Measurements from ENCODE around the gene AGXT. TPM values are rescaled to one million over a fixed set of nuclear protein-coding genes. Genes with fewer than 3 reads are reported as not detected.

AGXT gene
- total RNA-seq, 1 experiment from 2014 or later: not detected

GRCh38 chr2:240894836-240895558 is 26.4 kb downstream of the AGXT start:
- peaks cover 50% of the 10 kb centered on the region for H3K4me1 Mint-ChIP-seq (ENCODE audit: low read depth, unreplicated experiment)
- H3K36me3 Mint-ChIP-seq (ENCODE audit: insufficient read depth, unreplicated experiment): peaks cover 31% of the 10 kb centered on the region
- CTCF ChIA-PET: no interaction called here
- TF ChIP-seq CTCF (IDR thresholded peaks at IDR 0.05; ENCODE audit: unreplicated experiment): no peak
- H3K9me3 Mint-ChIP-seq (ENCODE audit: low read depth, unreplicated experiment): no peaks in the 10 kb centered on the region
- BruUV-seq (replicated peaks): no TSS peak
- H3K27ac Mint-ChIP-seq (ENCODE audit: unreplicated experiment): no peak overlapping the region
- no peak for DNase-seq
- no peak overlapping the region for H3K4me3 Mint-ChIP-seq (ENCODE audit: low read depth, unreplicated experiment)
- no peaks in the 10 kb centered on the region for H3K27me3 Mint-ChIP-seq (ENCODE audit: unreplicated experiment)
- intact Hi-C loops (cut with micrococcal nuclease; ENCODE audit: unreplicated experiment): no loop called here

- peak; percentile 79 for DNase-seq
- Mint-ChIP-seq H3K9me3 (ENCODE audit: low read depth, unreplicated experiment) (no peaks in the 10 kb centered on the region), H3K4me1 (ENCODE audit: low read depth, unreplicated experiment) (peaks cover 50% of the 10 kb centered on the region), H3K36me3 (ENCODE audit: insufficient read depth, unreplicated experiment) (peaks cover 31% of the 10 kb centered on the region), H3K27me3 (ENCODE audit: unreplicated experiment) (no peaks in the 10 kb centered on the region), H3K27ac (ENCODE audit: unreplicated experiment) (peak within 1 kb of the TSS; percentile 20), H3K4me3 (ENCODE audit: low read depth, unreplicated experiment) (no peak within 1 kb of the TSS)
- intact Hi-C loops (cut with micrococcal nuclease; ENCODE audit: unreplicated experiment): no loop called here
- CTCF ChIA-PET: interaction anchor here (0.9 to 1.2 kb wide), 3 partner anchors 10 to 96 kb away, joined by 3 to 6 read pairs (median 5); no protein-coding TSS in a partner anchor
- no peak for TF ChIP-seq CTCF (IDR thresholded peaks at IDR 0.05; ENCODE audit: unreplicated experiment)
- BruUV-seq (replicated peaks): no TSS peak
These were observed 27.2 kb downstream of the AGXT start, which contains the start of gene MAB21L4 for GRCh38 chr2:240895656-240896388. MAB21L4 (minus strand) TSS chr2:240896156; CDS start chr2:240895997, 159 bp downstream.

- no peaks in the 10 kb centered on the region for H3K9me3 Mint-ChIP-seq (ENCODE audit: low read depth, unreplicated experiment)
- intact Hi-C loops (cut with micrococcal nuclease; ENCODE audit: unreplicated experiment): no loop called here
- CTCF ChIA-PET: interaction anchor here (0.9 to 1.2 kb wide), 4 partner anchors 9 to 95 kb away, joined by 3 to 6 read pairs (median 4); no protein-coding TSS in a partner anchor
- peaks cover 31% of the 10 kb centered on the region for H3K36me3 Mint-ChIP-seq (ENCODE audit: insufficient read depth, unreplicated experiment)
- H3K27me3 Mint-ChIP-seq (ENCODE audit: unreplicated experiment): no peaks in the 10 kb centered on the region
- no peak for TF ChIP-seq CTCF (IDR thresholded peaks at IDR 0.05; ENCODE audit: unreplicated experiment)
- DNase-seq: no peak
- no peak overlapping the region for H3K4me3 Mint-ChIP-seq (ENCODE audit: low read depth, unreplicated experiment)
- peaks cover 50% of the 10 kb centered on the region for H3K4me1 Mint-ChIP-seq (ENCODE audit: low read depth, unreplicated experiment)
- peak overlapping the region; percentile 20 for H3K27ac Mint-ChIP-seq (ENCODE audit: unreplicated experiment)
- no TSS peak for BruUV-seq (replicated peaks)
These were observed 27.8 kb downstream of the AGXT start for GRCh38 chr2:240896394-240896793.

- intact Hi-C loops (cut with micrococcal nuclease; ENCODE audit: unreplicated experiment): no loop called here
- peaks cover 31% of the 10 kb centered on the region for H3K36me3 Mint-ChIP-seq (ENCODE audit: insufficient read depth, unreplicated experiment)
- CTCF ChIA-PET: interaction anchor here (1.1 to 1.2 kb wide), 3 partner anchors 8 to 94 kb away, joined by 3 to 5 read pairs (median 3); no protein-coding TSS in a partner anchor
- H3K9me3 Mint-ChIP-seq (ENCODE audit: low read depth, unreplicated experiment): no peaks in the 10 kb centered on the region
- no peak for TF ChIP-seq CTCF (IDR thresholded peaks at IDR 0.05; ENCODE audit: unreplicated experiment)
- peaks cover 52% of the 10 kb centered on the region for H3K4me1 Mint-ChIP-seq (ENCODE audit: low read depth, unreplicated experiment)
- H3K27ac Mint-ChIP-seq (ENCODE audit: unreplicated experiment): peak overlapping the region; percentile 67
- H3K27me3 Mint-ChIP-seq (ENCODE audit: unreplicated experiment): peaks cover 6% of the 10 kb centered on the region
- peak overlapping the region; percentile 37 for H3K4me3 Mint-ChIP-seq (ENCODE audit: low read depth, unreplicated experiment)
- no TSS peak for BruUV-seq (replicated peaks)
- DNase-seq: peak; percentile 64
These were observed 28.5 kb downstream of the AGXT start for GRCh38 chr2:240896871-240897692.

Data from Calu3 (cell line).